ENCODE results near the gene CHD5. TPM values are rescaled to one million over a fixed set of nuclear protein-coding genes. Genes with fewer than 3 reads are reported as not detected.

Gene CHD5
- total RNA-seq, 1 experiment from 2014 or later: not detected

DNA sequence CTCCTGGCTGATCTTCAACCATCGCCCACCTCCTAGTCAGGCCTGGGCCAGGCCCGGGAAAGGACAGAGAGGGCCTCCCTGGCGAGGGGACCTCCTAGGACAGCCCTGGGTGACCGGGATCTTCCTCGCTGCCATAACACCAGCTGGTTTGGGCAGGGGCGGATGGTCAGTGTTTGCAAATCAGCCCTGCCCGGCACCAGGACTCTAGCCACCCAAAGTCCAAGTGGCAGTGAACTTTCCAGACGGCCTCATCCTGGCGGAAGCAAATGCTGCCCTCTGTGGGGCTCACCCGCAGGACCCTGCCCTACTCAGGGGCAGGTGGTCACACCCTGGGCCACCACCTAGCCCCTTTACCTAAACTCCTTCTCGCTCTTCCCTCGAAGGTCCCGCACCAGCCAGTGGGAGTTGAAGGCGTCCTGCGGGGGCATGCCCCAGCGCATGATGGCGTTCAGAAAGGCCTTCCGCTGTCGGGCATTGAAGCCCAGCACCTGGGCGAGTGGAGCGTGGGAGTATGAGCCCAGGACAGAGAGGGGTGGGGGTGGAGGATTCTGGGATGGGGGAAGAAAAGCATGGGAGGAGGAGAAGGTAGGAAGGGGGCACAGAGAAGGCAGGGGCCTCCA lies 55.3 kb downstream of the CHD5 start:
- H3K27ac ChIP-seq (ENCODE audit: low read length): no peak overlapping the region
- no peak overlapping the region for H3K9ac ChIP-seq (ENCODE audit: low read length)
- H3K9me2 ChIP-seq (replicated peaks; ENCODE audit: insufficient read depth, low read length): no peaks in the 10 kb centered on the region
- H3K79me2 ChIP-seq (ENCODE audit: low read length): no peaks in the 10 kb centered on the region
- no peaks in the 10 kb centered on the region for H3K27me3 ChIP-seq (ENCODE audit: low read length)
- H3K36me3 ChIP-seq (ENCODE audit: insufficient read depth, low read length): no peaks in the 10 kb centered on the region
- peaks cover 4% of the 10 kb centered on the region; the same call in 1 of the 2 replicates for H4K20me1 ChIP-seq (ENCODE audit: insufficient read depth, low read depth, low read length)
- H3K4me3 ChIP-seq (ENCODE audit: low read length): no peak overlapping the region
- no peaks in the 10 kb centered on the region for H3K9me3 ChIP-seq (ENCODE audit: low read length)
- no peak overlapping the region for H3K4me2 ChIP-seq (ENCODE audit: low read depth, low read length, poor library complexity, severe bottlenecking)
- no peaks in the 10 kb centered on the region for H3K4me1 ChIP-seq (ENCODE audit: low read length)
- DNase-seq: no peak
- H2AFZ ChIP-seq (ENCODE audit: low read length): no peak overlapping the region

DNA sequence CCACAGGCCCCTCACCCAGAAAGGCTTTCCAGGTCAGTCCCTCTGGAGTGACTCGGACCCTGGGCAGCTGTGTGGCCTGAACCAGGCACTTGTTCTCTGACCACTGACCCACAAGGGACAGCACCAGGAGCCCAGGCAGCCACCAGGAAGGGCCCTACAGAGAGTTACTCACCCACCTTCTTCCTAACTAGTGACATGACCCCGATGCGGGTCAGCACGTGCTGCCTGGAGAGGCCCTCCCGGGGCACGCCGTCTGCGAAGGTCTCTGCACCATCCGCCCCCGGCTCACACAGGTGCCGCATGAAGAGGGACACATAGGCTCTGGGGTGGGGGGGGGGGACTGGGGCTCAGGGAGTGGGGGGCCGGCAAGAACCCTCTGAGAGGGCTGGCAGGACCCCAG lies 55.8 kb downstream of the CHD5 start:
- no peak overlapping the region for H3K4me2 ChIP-seq (ENCODE audit: low read depth, low read length, poor library complexity, severe bottlenecking)
- H3K4me3 ChIP-seq (ENCODE audit: low read length): no peak overlapping the region
- no peak overlapping the region for H2AFZ ChIP-seq (ENCODE audit: low read length)
- H3K9me2 ChIP-seq (replicated peaks; ENCODE audit: insufficient read depth, low read length): no peaks in the 10 kb centered on the region
- H3K9ac ChIP-seq (ENCODE audit: low read length): no peak overlapping the region
- H3K79me2 ChIP-seq (ENCODE audit: low read length): no peaks in the 10 kb centered on the region
- H3K4me1 ChIP-seq (ENCODE audit: low read length): no peaks in the 10 kb centered on the region
- no peaks in the 10 kb centered on the region for H3K27me3 ChIP-seq (ENCODE audit: low read length)
- peaks cover 4% of the 10 kb centered on the region; the same call in 1 of the 2 replicates for H4K20me1 ChIP-seq (ENCODE audit: insufficient read depth, low read depth, low read length)
- no peaks in the 10 kb centered on the region for H3K9me3 ChIP-seq (ENCODE audit: low read length)
- DNase-seq: no peak
- H3K36me3 ChIP-seq (ENCODE audit: insufficient read depth, low read length): no peaks in the 10 kb centered on the region
- H3K27ac ChIP-seq (ENCODE audit: low read length): no peak overlapping the region

DNA sequence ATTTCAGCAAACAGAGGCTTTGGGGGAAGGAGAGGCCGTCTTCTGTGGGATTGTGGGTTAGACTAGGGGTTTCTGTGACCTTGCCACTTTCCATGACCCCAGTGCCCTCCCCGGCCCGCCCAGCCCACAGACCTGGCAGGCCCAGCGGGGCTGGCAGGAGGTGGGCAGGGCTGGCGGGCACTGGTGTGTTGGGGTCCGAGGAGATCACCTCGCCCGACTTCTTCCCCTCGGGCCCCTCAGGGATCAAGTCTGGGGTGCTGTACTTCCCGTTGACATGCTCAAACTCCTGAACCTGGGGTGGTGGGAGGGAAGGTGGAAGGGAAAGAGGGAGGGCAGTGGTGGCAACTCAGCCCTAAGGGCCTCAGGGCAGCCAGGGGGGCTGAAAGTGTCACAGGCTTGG lies 56.3 kb downstream of the CHD5 start:
- peaks cover 4% of the 10 kb centered on the region; the same call in 1 of the 2 replicates for H4K20me1 ChIP-seq (ENCODE audit: insufficient read depth, low read depth, low read length)
- H3K27ac ChIP-seq (ENCODE audit: low read length): no peak overlapping the region
- no peak for DNase-seq
- no peaks in the 10 kb centered on the region for H3K79me2 ChIP-seq (ENCODE audit: low read length)
- H3K4me1 ChIP-seq (ENCODE audit: low read length): no peaks in the 10 kb centered on the region
- H3K4me2 ChIP-seq (ENCODE audit: low read depth, low read length, poor library complexity, severe bottlenecking): no peak overlapping the region
- no peaks in the 10 kb centered on the region for H3K9me2 ChIP-seq (replicated peaks; ENCODE audit: insufficient read depth, low read length)
- H3K9ac ChIP-seq (ENCODE audit: low read length): no peak overlapping the region
- H3K4me3 ChIP-seq (ENCODE audit: low read length): no peak overlapping the region
- no peaks in the 10 kb centered on the region for H3K27me3 ChIP-seq (ENCODE audit: low read length)
- no peak overlapping the region for H2AFZ ChIP-seq (ENCODE audit: low read length)
- no peaks in the 10 kb centered on the region for H3K9me3 ChIP-seq (ENCODE audit: low read length)
- H3K36me3 ChIP-seq (ENCODE audit: insufficient read depth, low read length): no peaks in the 10 kb centered on the region

DNA sequence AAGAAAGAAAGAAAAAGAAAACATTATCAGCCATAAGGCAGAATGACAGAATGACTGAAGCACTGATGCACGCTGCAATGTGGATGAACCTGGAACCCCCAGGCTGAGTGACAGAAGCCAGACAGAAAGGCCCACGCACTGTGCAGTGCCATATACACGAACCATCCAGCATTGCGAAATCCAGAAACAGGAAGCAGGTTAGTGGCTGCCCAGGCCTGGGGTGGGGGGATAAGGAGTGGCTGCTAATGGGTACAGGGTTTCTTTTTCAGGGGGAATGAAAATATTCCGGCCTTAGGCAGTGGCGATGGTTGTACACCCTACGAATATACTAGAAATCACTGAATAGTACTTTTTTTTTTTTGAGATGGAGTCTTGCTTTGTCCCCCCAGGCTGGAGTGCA lies 57.0 kb downstream of the CHD5 start:
- Histone ChIP-seq H3K4me2 (ENCODE audit: low read depth, low read length, poor library complexity, severe bottlenecking) (no peak overlapping the region), H3K36me3 (ENCODE audit: insufficient read depth, low read length) (no peaks in the 10 kb centered on the region), H3K9me3 (ENCODE audit: low read length) (no peaks in the 10 kb centered on the region), H3K4me3 (ENCODE audit: low read length) (no peak overlapping the region), H4K20me1 (ENCODE audit: insufficient read depth, low read depth, low read length) (peaks cover 1% of the 10 kb centered on the region; the same call in 1 of the 2 replicates), H3K27me3 (ENCODE audit: low read length) (no peaks in the 10 kb centered on the region), H2AFZ (ENCODE audit: low read length) (no peak overlapping the region), H3K4me1 (ENCODE audit: low read length) (no peaks in the 10 kb centered on the region), H3K9ac (ENCODE audit: low read length) (no peak overlapping the region), H3K79me2 (ENCODE audit: low read length) (no peaks in the 10 kb centered on the region), H3K27ac (ENCODE audit: low read length) (no peak overlapping the region), H3K9me2 (replicated peaks; ENCODE audit: insufficient read depth, low read length) (no peaks in the 10 kb centered on the region)
- DNase-seq: no peak

DNA sequence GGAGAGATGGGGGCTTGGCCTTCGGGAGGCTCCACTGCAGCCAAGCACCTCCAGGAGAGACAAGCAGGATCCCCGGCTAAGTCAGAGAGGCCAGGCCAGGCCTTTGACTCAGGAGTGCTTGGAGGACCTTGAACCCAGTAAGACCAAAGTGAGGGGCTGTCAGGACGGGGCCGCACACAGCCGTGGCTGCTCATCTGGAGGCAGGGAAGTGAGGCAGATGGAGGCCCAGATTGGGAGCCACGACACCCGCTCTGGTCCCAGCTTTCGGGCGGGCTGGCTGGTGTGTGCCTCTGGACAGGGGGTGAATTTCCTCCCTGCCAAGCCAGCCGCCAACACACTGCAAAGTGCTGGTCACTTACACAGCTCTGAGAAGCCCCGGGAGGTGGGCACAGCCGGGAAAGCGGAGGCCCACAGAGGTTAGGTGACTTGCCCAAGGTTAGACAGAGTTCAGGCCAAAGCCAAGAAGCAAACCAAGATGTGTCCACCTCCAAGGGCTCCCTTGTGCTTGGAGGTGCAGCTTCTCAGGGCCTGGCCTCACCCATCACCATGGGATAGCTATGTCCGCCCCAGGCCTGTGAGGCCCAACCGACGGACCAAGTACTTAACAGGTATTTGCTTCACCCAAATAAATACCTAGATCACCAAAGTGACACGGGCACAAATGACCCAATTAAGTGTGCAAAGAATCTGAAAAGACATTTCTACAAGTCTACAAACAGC lies 58.3 kb downstream of the CHD5 start:
- Histone ChIP-seq H3K4me3 (ENCODE audit: low read length) (no peak overlapping the region), H3K27ac (ENCODE audit: low read length) (no peak overlapping the region), H4K20me1 (ENCODE audit: insufficient read depth, low read depth, low read length) (no peaks in the 10 kb centered on the region), H3K79me2 (ENCODE audit: low read length) (no peaks in the 10 kb centered on the region), H3K36me3 (ENCODE audit: insufficient read depth, low read length) (no peaks in the 10 kb centered on the region), H3K27me3 (ENCODE audit: low read length) (no peaks in the 10 kb centered on the region), H3K9ac (ENCODE audit: low read length) (no peak overlapping the region), H3K9me2 (replicated peaks; ENCODE audit: insufficient read depth, low read length) (no peaks in the 10 kb centered on the region), H3K9me3 (ENCODE audit: low read length) (no peaks in the 10 kb centered on the region; the same call in 1 of the 2 replicates), H3K4me1 (ENCODE audit: low read length) (no peaks in the 10 kb centered on the region), H3K4me2 (ENCODE audit: low read depth, low read length, poor library complexity, severe bottlenecking) (no peak overlapping the region), H2AFZ (ENCODE audit: low read length) (no peak overlapping the region)
- DNase-seq: no peak

DNA sequence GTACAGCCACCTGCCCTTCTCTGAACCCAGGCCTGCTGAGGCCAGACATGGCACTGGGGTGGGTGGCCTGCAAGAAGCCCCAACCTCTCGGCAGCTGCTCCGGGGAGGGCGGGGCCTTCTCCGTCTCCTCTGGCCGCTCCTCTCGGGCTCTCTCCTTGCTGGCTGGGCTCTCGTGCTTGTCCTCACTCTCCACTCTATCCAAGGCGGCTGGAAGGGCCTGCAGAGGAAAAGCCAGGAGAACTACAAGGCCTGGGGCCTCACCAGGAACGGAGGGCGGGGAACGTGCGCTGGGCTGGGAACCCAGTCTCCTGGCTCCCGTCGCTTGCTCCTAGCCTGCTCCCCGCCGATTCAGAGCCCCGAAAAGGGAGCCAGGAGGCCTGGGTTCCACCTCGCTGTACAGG lies 59.1 kb downstream of the CHD5 start:
- Histone ChIP-seq H3K36me3 (ENCODE audit: insufficient read depth, low read length) (no peaks in the 10 kb centered on the region), H3K9me2 (replicated peaks; ENCODE audit: insufficient read depth, low read length) (no peaks in the 10 kb centered on the region), H2AFZ (ENCODE audit: low read length) (no peak overlapping the region), H3K27ac (ENCODE audit: low read length) (no peak overlapping the region), H3K27me3 (ENCODE audit: low read length) (no peaks in the 10 kb centered on the region), H3K4me1 (ENCODE audit: low read length) (no peaks in the 10 kb centered on the region), H3K9me3 (ENCODE audit: low read length) (no peaks in the 10 kb centered on the region; the same call in 1 of the 2 replicates), H4K20me1 (ENCODE audit: insufficient read depth, low read depth, low read length) (no peaks in the 10 kb centered on the region), H3K4me3 (ENCODE audit: low read length) (no peak overlapping the region), H3K79me2 (ENCODE audit: low read length) (no peaks in the 10 kb centered on the region), H3K9ac (ENCODE audit: low read length) (no peak overlapping the region), H3K4me2 (ENCODE audit: low read depth, low read length, poor library complexity, severe bottlenecking) (no peak overlapping the region)
- DNase-seq: no peak

DNA sequence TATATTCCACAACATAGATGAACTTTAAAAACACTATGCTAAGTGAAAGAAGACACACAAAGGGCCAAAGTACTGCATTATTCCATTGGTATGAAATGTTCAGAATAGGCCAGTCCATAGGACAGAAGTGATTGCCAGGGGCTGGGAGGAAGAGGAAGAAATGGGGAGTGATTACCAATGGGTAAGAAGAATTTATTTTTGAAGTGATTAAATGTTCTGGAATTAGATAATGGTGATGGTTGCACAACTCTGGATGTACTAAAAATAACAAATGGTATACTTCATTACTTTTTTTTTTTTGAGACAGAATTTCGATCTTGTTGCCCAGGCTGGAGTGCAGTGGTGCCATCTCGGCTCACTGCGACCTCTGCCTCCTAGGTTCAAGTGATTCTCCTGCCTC lies 61.7 kb downstream of the CHD5 start:
- H2AFZ ChIP-seq (ENCODE audit: low read length): no peak overlapping the region
- H3K27ac ChIP-seq (ENCODE audit: low read length): no peak overlapping the region
- H3K27me3 ChIP-seq (ENCODE audit: low read length): no peaks in the 10 kb centered on the region
- no peak for DNase-seq
- H3K4me3 ChIP-seq (ENCODE audit: low read length): no peak overlapping the region
- no peaks in the 10 kb centered on the region for H3K9me2 ChIP-seq (replicated peaks; ENCODE audit: insufficient read depth, low read length)
- no peaks in the 10 kb centered on the region for H3K36me3 ChIP-seq (ENCODE audit: insufficient read depth, low read length)
- H3K79me2 ChIP-seq (ENCODE audit: low read length): no peaks in the 10 kb centered on the region
- H3K4me2 ChIP-seq (ENCODE audit: low read depth, low read length, poor library complexity, severe bottlenecking): no peak overlapping the region
- H3K4me1 ChIP-seq (ENCODE audit: low read length): no peaks in the 10 kb centered on the region
- H4K20me1 ChIP-seq (ENCODE audit: insufficient read depth, low read depth, low read length): no peaks in the 10 kb centered on the region
- H3K9me3 ChIP-seq (ENCODE audit: low read length): no peaks in the 10 kb centered on the region; the same call in 1 of the 2 replicates
- no peak overlapping the region for H3K9ac ChIP-seq (ENCODE audit: low read length)

DNA sequence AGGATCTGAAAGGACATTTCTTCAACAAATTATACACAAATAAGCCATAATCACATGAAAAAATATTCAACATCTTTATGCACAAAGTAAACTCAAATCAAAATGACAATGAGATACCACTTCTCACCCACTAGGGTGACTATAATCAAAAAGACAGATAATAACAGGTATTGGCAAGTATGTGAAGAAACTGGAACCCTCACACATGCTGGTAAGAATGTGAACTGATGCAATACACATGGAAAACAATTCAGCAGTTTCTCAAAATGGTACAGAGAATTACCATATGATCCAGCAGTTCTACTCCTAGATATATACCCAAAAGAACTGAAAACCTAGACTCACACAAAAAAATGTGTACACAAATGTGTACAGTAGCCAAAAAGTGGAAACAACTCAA lies 62.5 kb downstream of the CHD5 start:
- no peak for DNase-seq
- no peak overlapping the region for H3K4me2 ChIP-seq (ENCODE audit: low read depth, low read length, poor library complexity, severe bottlenecking)
- no peak overlapping the region for H3K4me3 ChIP-seq (ENCODE audit: low read length)
- no peaks in the 10 kb centered on the region for H3K36me3 ChIP-seq (ENCODE audit: insufficient read depth, low read length)
- H3K9me2 ChIP-seq (replicated peaks; ENCODE audit: insufficient read depth, low read length): no peaks in the 10 kb centered on the region
- no peaks in the 10 kb centered on the region for H3K27me3 ChIP-seq (ENCODE audit: low read length)
- H3K79me2 ChIP-seq (ENCODE audit: low read length): no peaks in the 10 kb centered on the region
- H4K20me1 ChIP-seq (ENCODE audit: insufficient read depth, low read depth, low read length): no peaks in the 10 kb centered on the region
- H3K9ac ChIP-seq (ENCODE audit: low read length): no peak overlapping the region
- no peak overlapping the region for H3K27ac ChIP-seq (ENCODE audit: low read length)
- no peak overlapping the region for H2AFZ ChIP-seq (ENCODE audit: low read length)
- H3K4me1 ChIP-seq (ENCODE audit: low read length): no peaks in the 10 kb centered on the region
- H3K9me3 ChIP-seq (ENCODE audit: low read length): no peaks in the 10 kb centered on the region; the same call in 1 of the 2 replicates

All from Karpas-422 (cell line).